Memory B cell (primary cell): ENCODE data around the gene EGLN3.

Source experiments
- ATAC-seq: fragments of 150-1000 bp; cut with Tn5 transposase; 2 replicates; pipeline ENCODE4 v1.10.0; 2021; ENCODE audit warnings: low read depth, mild to moderate bottlenecking, moderate library complexity
- DNase-seq, 2 donors: peaks; one replicate each; pipeline ENCODE4 v3.0.0; 2022; ENCODE audit warnings: low spot score in 2 of 2
- H3K27ac Mint-ChIP-seq: one replicate; pipeline ENCODE4 v1.8.0; 2022; ENCODE audit warnings: mild to moderate bottlenecking, moderate library complexity, mixed read lengths
- H3K27me3 Mint-ChIP-seq: one replicate; pipeline ENCODE4 v1.8.0; 2022; ENCODE audit warnings: mixed read lengths
- H3K36me3 Mint-ChIP-seq: one replicate; pipeline ENCODE4 v1.8.0; 2022; ENCODE audit warnings: mild to moderate bottlenecking, mixed read lengths
- H3K4me1 Mint-ChIP-seq: one replicate; pipeline ENCODE4 v1.8.0; 2022; ENCODE audit warnings: mixed read lengths
- H3K4me3 Mint-ChIP-seq: one replicate; pipeline ENCODE4 v1.8.0; 2022; ENCODE audit warnings: mild to moderate bottlenecking, moderate library complexity, mixed read lengths
- H3K9me3 Mint-ChIP-seq: one replicate; pipeline ENCODE4 v1.8.0; 2022; ENCODE audit warnings: mixed read lengths

EGLN3 gene

GRCh38 chr14:33924566-33925100, 26.2 kb downstream of the EGLN3 start:
- ATAC-seq (no peak), DNase-seq (no peak)
- no peak overlapping the region for H3K27ac Mint-ChIP-seq
- H3K36me3 Mint-ChIP-seq, result no peaks in the 10 kb centered on the region
- H3K27me3 Mint-ChIP-seq, result no peaks in the 10 kb centered on the region
- peaks cover 2% of the 10 kb centered on the region for H3K9me3 Mint-ChIP-seq
- H3K4me3 Mint-ChIP-seq, result no peak overlapping the region
- H3K4me1 Mint-ChIP-seq, result no peaks in the 10 kb centered on the region

GRCh38 chr14:33922125-33922524, 28.7 kb downstream of the EGLN3 start:
- H3K4me3 Mint-ChIP-seq, result no peak overlapping the region
- ATAC-seq (no peak), DNase-seq (no peak)
- H3K27ac Mint-ChIP-seq, result no peak overlapping the region
- no peaks in the 10 kb centered on the region for H3K4me1 Mint-ChIP-seq
- H3K9me3 Mint-ChIP-seq, result peaks cover 3% of the 10 kb centered on the region
- H3K36me3 Mint-ChIP-seq, result no peaks in the 10 kb centered on the region
- peaks cover 1% of the 10 kb centered on the region for H3K27me3 Mint-ChIP-seq

DNA sequence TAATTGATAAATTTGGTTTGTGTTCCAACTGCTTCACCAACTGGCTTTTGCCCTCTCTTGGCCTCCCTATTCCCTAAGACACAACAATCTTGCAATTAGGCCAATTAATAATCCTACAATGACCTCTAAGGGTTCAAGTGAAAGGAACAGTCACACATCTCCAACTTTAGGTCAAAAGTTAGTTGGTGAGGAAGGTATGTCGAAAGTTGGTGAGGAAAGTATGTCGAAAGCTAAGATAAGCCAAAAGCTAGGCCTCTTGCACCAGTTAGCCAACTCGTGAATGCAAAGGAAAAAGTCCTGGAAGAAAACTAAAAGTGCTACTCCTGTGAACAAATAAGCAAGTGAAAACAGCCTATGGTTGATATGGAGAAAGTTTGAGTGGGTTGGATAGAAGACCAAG, 32.6 kb downstream of the EGLN3 start:
- no peak overlapping the region for H3K4me3 Mint-ChIP-seq
- ATAC-seq (no peak), DNase-seq (no peak)
- H3K9me3 Mint-ChIP-seq, result peaks cover 2% of the 10 kb centered on the region
- no peaks in the 10 kb centered on the region for H3K4me1 Mint-ChIP-seq
- no peak overlapping the region for H3K27ac Mint-ChIP-seq
- H3K27me3 Mint-ChIP-seq, result peaks cover 1% of the 10 kb centered on the region
- no peaks in the 10 kb centered on the region for H3K36me3 Mint-ChIP-seq

DNA sequence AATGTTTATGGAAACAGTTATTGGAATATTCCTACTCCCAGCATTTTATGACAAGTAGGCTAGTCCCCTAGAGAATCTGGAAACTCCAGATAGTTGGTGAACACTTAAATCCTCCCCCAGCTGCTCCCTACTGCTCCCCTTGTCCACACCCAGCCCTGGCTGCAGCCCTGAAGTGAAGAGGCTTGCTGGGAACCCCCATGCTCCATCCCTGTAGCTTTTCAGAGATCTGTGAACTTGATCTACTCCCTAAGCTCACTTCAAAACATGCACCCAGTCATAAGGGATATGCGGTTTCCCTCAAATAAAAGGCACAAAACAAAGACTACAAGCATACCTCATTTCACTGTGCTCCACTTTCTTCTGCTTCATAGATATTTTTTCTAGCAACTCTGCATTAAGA, 33.2 kb downstream of the EGLN3 start:
- DNase-seq (no peak), ATAC-seq (no peak)
- H3K27me3 Mint-ChIP-seq, result peaks cover 1% of the 10 kb centered on the region
- no peak overlapping the region for H3K27ac Mint-ChIP-seq
- no peak overlapping the region for H3K4me3 Mint-ChIP-seq
- H3K36me3 Mint-ChIP-seq, result no peaks in the 10 kb centered on the region
- H3K4me1 Mint-ChIP-seq, result no peaks in the 10 kb centered on the region
- peaks cover 2% of the 10 kb centered on the region for H3K9me3 Mint-ChIP-seq

GRCh38 chr14:33916663-33917565, 34.0 kb downstream of the EGLN3 start:
- Mint-ChIP-seq H3K9me3 (peaks cover 2% of the 10 kb centered on the region), H3K27me3 (peaks cover 1% of the 10 kb centered on the region)
- DNase-seq, result no peak

DNA sequence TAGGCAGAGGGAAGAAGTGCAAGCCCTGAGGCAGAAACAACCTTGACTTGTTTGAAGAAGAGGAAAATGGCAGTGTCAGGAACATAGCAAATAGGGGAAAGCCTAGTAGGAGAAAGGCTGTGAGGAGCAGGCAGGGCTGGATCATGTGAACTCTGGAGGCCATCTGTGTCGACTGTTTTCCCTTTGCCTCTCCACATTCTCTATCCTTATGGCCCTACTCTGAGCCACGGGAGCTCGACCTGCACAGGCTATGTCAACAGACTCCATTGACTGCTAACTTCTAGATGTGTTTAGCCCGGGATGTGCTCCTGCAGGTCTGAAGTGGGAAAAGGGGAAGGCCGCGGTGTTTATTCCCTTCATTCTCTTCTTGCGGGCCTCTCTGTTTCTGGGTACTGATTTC, 35.2 kb downstream of the EGLN3 start:
- Mint-ChIP-seq H3K27ac (no peak overlapping the region), H3K27me3 (peaks cover 1% of the 10 kb centered on the region), H3K36me3 (no peaks in the 10 kb centered on the region), H3K9me3 (peaks cover 2% of the 10 kb centered on the region), H3K4me1 (no peaks in the 10 kb centered on the region), H3K4me3 (no peak overlapping the region)
- DNase-seq, result no peak
- no peak for ATAC-seq

More at GRCh38 chr14:33916663-33917565, 34.0 kb downstream of the EGLN3 start:
- no peaks in the 10 kb centered on the region for H3K4me1 Mint-ChIP-seq
- H3K4me3 Mint-ChIP-seq, result no peak overlapping the region
- H3K27ac Mint-ChIP-seq, result no peak overlapping the region
- H3K36me3 Mint-ChIP-seq, result no peaks in the 10 kb centered on the region
- ATAC-seq, result no peak

GRCh38 chr14:33914676-33915516, 36.0 kb downstream of the EGLN3 start:
- ATAC-seq (no peak), DNase-seq (no peak)
- Mint-ChIP-seq H3K27me3 (peaks cover 1% of the 10 kb centered on the region), H3K9me3 (peaks cover 2% of the 10 kb centered on the region), H3K4me1 (no peaks in the 10 kb centered on the region), H3K36me3 (no peaks in the 10 kb centered on the region), H3K27ac (no peak overlapping the region), H3K4me3 (no peak overlapping the region)

GRCh38 chr14:33911046-33911445, 39.8 kb downstream of the EGLN3 start:
- H3K4me3 Mint-ChIP-seq, result no peak overlapping the region
- H3K27ac Mint-ChIP-seq, result no peak overlapping the region
- no peaks in the 10 kb centered on the region for H3K27me3 Mint-ChIP-seq
- DNase-seq (no peak), ATAC-seq (no peak)
- H3K36me3 Mint-ChIP-seq, result no peaks in the 10 kb centered on the region
- no peaks in the 10 kb centered on the region for H3K4me1 Mint-ChIP-seq
- no peaks in the 10 kb centered on the region for H3K9me3 Mint-ChIP-seq

DNA sequence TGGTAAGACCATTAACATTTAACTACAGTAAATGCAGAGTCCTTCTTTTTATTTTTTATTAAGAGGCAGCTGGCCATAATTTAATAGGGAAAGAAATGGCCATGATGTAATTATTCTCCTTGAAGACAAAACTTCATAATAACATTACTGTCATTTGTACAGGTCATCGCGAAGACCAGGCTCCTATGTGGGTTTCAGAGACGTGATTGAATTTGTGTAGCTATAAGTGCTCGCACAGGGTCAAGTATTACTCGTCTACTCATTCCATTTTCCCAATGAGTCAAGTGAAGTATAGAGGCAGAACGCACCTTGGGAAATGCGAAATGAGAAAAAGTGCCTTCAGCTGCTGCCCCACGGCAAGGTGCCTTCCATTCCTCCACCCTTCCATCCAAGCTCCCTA, 40.4 kb downstream of the EGLN3 start:
- H3K4me3 Mint-ChIP-seq, result no peak overlapping the region
- ATAC-seq, result no peak
- H3K27me3 Mint-ChIP-seq, result no peaks in the 10 kb centered on the region
- H3K36me3 Mint-ChIP-seq, result no peaks in the 10 kb centered on the region
- H3K9me3 Mint-ChIP-seq, result no peaks in the 10 kb centered on the region
- H3K27ac Mint-ChIP-seq, result no peak overlapping the region
- no peaks in the 10 kb centered on the region for H3K4me1 Mint-ChIP-seq
- DNase-seq, result no peak

GRCh38 chr14:33909380-33910084, 41.3 kb downstream of the EGLN3 start:
- no peak overlapping the region for H3K27ac Mint-ChIP-seq
- ATAC-seq, result no peak
- H3K9me3 Mint-ChIP-seq, result no peaks in the 10 kb centered on the region
- H3K36me3 Mint-ChIP-seq, result no peaks in the 10 kb centered on the region
- no peak overlapping the region for H3K4me3 Mint-ChIP-seq
- no peak for DNase-seq
- H3K4me1 Mint-ChIP-seq, result no peaks in the 10 kb centered on the region
- H3K27me3 Mint-ChIP-seq, result no peaks in the 10 kb centered on the region

DNA sequence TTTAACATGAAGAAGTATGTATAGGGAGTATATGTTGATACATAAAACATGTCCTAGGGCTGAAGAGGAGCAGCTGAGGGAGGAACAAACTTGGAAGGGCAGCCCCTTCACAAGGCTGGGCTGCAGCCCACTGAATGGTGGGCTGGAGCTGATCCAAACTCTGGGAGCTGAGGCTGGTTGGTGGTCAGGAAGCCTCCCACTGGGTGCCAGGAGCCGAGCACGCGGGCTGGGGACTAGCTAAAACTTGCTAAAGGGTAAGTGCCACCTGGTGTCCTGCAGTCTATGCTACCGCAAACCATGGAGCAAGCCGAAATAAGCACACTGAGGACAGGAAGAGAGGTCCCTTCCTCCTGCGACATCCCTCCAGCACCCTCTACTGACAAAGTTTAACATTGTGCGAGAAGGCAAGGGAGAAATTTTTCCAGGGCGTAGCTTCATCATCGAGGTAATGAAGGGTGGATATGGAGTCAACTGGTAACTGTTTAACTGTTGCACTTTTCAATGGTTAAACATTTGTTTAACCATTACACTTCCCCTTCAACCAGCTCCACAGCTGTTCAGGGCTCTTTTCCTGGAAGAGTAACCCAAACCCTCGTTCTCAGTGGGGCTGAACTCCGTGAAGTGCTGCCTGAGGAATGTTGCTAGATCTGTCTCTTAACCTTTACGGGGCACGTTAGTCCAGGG, 42.2 kb downstream of the EGLN3 start:
- H3K4me1 Mint-ChIP-seq, result no peaks in the 10 kb centered on the region

DNA sequence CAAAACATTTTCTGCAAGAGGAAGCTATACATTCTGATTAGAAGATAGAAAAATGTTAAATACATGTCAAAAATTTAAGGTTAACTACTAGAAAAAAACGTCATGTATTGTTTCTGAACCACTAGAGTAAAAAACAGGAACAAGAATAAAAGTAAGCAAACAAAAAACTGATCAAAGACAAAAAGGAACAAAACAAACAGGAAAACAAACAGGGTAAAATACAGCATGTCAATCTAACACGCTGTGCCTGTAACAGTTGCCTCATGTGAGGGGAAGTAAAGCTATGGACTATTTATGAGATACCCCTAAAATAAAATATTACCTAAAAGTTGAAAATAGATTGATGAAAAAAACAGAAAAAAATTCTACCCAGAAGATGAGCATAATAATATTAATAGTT, 43.9 kb downstream of the EGLN3 start:
- ATAC-seq (no peak), DNase-seq (no peak)
- Mint-ChIP-seq H3K4me1 (no peaks in the 10 kb centered on the region), H3K36me3 (no peaks in the 10 kb centered on the region), H3K27me3 (no peaks in the 10 kb centered on the region), H3K9me3 (peaks cover 2% of the 10 kb centered on the region), H3K27ac (no peak overlapping the region), H3K4me3 (no peak overlapping the region)

More for the DNA sequence above, 42.2 kb downstream of the EGLN3 start:
- no peak overlapping the region for H3K27ac Mint-ChIP-seq
- no peaks in the 10 kb centered on the region for H3K36me3 Mint-ChIP-seq
- no peak for DNase-seq
- H3K4me3 Mint-ChIP-seq, result no peak overlapping the region
- no peaks in the 10 kb centered on the region for H3K27me3 Mint-ChIP-seq
- ATAC-seq, result no peak
- no peaks in the 10 kb centered on the region for H3K9me3 Mint-ChIP-seq

DNA sequence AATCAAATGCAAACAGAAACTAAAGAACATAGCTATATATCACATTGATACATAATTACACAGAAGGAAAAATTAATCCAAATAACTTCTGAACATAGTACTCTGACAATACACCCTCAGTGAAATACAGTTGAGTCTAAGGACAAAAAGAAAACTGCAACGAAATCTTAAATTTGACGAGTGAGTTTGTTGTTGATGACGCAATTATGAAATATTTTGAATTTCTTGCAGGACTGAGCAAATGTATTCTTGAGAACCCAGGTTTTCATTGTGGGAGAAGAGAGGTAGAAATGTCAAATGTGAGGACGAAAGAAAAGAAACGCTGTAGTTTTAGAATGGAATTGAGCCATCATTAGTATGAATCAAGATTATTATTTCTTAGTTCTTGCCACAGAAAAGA, 46.3 kb downstream of the EGLN3 start:
- Mint-ChIP-seq H3K27ac (no peak overlapping the region), H3K9me3 (peaks cover 2% of the 10 kb centered on the region), H3K36me3 (no peaks in the 10 kb centered on the region), H3K27me3 (no peaks in the 10 kb centered on the region), H3K4me3 (no peak overlapping the region), H3K4me1 (no peaks in the 10 kb centered on the region)
- ATAC-seq (no peak), DNase-seq (no peak)
